ENCODE data around the gene FRZB.

GRCh38 chr2:182826496-182826895 lies 39.9 kb downstream of the FRZB start:
- TF ChIP-seq, protein P1, sequence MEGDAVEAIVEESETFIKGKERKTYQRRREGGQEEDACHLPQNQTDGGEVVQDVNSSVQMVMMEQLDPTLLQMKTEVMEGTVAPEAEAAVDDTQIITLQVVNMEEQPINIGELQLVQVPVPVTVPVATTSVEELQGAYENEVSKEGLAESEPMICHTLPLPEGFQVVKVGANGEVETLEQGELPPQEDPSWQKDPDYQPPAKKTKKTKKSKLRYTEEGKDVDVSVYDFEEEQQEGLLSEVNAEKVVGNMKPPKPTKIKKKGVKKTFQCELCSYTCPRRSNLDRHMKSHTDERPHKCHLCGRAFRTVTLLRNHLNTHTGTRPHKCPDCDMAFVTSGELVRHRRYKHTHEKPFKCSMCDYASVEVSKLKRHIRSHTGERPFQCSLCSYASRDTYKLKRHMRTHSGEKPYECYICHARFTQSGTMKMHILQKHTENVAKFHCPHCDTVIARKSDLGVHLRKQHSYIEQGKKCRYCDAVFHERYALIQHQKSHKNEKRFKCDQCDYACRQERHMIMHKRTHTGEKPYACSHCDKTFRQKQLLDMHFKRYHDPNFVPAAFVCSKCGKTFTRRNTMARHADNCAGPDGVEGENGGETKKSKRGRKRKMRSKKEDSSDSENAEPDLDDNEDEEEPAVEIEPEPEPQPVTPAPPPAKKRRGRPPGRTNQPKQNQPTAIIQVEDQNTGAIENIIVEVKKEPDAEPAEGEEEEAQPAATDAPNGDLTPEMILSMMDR (IDR thresholded peaks at IDR 0.05), result no peak
- TF ChIP-seq POLR2A (IDR thresholded peaks at IDR 0.05), result no peak
- no peak for TF ChIP-seq POLR2AphosphoS5 (IDR thresholded peaks at IDR 0.05; ENCODE audit: insufficient read depth in 1 of 2, low read depth in 1 of 2)
